HG03196 (cell line): ENCODE results near the gene YIF1A.
"Not testable (repeated sequence)": the region's sequence is repeated elsewhere in the genome, so short reads cannot be mapped to it uniquely, and the experiment has no call there.

Source experiments
- ATAC-seq: cut with Tn5 transposase; IDR thresholded peaks from one replicate; pipeline ENCODE4 v1.9.1; 2021; ENCODE audit not compliant: unreplicated experiment

The YIF1A gene

DNA sequence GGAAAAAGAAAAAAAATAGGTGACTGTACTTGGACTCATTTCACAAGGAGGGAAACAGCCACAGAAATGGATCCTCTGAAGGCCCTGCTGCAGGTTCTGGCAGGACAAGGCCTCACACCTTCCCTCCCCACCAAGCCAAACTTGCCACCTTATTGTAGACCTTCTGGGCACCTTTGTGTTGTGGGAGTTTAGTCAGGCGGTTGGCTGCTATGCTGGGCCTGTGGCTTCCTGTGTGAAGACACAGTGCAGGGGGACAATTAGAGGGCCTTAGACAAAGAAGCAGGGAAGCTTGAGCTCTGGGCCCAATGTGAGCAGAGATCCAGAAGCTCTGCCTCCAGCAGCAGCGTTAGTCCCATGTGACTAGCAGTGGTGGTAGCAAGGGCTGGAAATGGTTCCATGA is 16.3 kb downstream of the YIF1A start:
- ATAC-seq: no peak

DNA sequence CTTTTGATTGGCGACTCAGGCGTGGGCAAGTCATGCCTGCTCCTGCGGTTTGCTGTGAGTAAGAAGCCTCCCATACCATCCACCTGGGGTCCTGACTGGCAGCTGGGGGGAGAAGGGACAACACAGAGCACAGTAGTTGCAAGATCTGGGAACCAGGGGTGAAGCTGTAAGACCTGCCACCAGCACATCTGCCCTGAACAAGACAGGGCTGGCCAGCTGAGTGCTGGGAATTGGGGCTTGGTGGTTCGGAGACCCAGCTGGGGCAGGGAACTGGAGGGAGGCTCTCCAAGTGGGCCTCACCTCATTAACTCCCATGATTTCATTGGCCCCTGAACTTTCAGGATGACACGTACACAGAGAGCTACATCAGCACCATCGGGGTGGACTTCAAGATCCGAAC is 17.1 kb downstream of the YIF1A start:
- no peak for ATAC-seq

DNA sequence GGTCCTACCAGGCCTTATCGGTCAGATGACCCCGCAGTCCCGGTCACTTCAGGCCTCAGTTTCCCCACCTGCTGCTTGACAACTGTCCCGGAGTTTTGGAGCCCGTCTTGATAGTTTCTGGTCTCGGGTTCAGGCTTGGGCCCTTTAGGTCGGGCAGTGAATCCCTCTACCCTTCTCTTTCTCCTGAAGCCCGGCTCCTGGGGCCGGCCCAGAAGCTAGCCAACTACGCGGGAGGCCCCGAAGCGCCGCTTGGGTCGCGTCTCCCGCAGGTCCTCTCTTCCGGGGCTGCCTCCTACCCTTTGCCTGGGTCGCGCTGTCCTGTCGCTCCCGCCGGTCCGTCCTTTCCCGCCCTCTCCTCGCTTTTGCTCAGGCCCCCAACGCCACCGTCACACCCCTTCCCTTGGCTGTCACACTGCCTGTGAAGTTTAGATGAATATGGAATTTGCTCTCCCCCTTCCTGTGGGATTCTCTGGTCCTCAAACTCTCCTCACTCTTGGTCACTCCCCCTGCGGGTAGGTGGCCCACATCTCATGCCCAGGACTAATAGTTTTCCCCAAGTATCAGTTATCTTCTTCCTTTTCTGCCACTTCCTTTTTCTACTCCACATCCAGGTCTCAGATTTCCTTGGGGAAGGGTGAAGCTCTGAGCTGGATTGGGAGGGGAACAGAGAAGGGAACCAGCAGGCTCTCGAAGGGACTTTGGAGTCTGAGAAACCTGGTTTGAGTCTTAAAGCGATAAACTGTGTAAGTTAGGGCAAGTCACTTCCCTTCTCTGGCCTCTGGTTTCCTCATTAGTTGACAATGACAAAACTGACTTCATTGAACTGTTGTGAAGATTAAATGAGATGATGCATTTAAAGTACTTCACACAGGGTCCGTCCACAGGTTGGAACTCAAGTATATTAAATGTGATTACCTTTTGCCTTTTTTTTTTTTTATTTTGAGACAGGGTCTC is 19.7 kb downstream of the YIF1A start:
- no peak for ATAC-seq

DNA sequence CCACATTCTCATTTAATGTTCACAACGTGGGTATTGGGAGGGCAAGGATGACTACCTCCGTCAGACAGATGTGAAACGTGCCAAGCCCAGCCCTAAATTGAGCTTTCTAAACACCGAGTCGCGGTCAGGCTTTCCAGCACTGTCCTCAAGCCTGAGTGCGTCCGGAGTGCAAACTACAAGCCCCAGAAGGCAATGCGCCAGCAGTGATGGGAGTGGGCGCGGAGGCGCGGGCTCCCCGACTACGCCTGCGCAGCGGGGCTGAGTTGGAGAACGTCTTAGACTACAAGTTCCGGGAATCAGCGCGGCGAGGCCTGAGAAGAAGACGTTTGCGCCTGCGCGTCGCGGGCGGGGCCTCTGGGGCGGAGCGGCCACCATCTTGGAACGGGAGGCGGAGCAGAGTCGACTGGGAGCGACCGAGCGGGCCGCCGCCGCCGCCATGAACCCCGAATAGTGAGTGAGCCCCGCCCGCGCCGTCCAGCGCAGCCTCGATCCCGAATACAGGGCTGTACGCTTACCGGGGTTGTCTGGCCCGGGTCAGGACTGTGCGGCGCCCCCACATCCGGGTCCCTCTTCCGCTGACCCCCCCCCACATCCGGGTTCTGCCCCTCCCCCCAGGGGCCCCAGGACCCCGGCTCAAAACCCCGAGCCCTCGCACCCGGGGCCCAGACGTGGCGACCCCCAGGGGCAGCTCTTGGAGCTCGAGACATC is 20.5 kb downstream of the YIF1A start, which contains the start of gene RAB1B:
Gene RAB1B (plus strand): TSS at position 396 of the 708 bp plus-strand sequence. CDS start 41 bp downstream, at position 437.
- peak; percentile 80 for ATAC-seq

DNA sequence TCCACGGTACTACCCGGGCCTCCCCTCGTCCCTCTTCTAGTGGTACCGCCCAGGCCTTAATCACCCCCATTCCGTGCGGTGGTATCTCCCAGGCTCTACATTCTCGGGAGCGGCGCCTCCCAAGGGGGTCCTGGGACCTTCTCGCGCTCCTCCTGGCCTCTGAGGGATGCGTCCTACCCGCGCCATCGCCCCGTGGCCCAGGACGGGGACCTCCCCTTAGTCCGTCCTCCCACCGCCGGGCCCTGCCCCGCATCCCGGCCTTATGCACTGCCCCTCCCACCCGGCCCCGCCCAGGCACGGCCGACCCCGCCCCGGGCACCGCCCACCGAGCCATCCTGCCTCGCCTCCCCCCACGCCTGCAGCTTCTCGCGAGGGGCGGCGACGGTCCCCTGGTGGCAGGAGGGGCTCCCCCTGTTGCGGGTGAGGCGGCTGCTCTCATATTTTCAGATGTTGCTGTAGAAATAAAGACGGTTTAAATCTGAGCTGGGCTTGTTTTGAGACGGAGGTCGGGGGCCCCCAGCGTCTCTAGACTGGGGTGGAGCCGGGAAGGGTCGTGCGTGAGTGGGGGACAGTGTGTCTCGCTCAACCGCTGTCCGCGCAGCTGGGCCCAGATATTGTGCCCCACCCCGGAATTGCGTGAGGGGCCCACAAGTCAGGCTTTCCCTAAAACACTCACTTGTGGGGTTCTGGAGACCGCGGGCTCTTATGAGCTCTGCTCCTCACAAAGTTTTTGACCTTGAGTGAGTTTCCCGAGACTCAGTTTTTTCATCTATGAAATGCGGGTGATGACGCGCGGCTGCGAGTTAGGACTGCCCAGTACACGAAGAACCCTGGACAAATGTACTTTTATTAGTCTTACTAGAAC is 21.3 kb downstream of the YIF1A start:
- peak; percentile 40 for ATAC-seq

DNA sequence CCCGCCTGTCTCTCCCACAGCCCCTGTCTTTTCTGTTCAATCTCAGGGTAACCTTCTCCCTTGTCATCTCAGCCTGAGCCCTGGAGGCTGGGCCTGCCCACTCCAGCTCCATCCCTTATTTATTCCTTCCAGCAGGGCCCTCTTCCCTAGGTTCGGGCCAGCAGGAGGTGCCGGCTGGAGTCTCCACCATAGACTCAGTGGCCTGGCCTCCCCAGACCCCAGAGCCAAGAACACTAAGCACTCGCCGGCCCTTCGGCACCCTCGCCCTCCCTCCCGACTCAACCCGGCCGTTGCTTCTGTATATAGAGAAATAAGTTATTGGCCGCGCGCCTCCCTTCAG is 21.9 kb downstream of the YIF1A start:
- ATAC-seq: no peak

DNA sequence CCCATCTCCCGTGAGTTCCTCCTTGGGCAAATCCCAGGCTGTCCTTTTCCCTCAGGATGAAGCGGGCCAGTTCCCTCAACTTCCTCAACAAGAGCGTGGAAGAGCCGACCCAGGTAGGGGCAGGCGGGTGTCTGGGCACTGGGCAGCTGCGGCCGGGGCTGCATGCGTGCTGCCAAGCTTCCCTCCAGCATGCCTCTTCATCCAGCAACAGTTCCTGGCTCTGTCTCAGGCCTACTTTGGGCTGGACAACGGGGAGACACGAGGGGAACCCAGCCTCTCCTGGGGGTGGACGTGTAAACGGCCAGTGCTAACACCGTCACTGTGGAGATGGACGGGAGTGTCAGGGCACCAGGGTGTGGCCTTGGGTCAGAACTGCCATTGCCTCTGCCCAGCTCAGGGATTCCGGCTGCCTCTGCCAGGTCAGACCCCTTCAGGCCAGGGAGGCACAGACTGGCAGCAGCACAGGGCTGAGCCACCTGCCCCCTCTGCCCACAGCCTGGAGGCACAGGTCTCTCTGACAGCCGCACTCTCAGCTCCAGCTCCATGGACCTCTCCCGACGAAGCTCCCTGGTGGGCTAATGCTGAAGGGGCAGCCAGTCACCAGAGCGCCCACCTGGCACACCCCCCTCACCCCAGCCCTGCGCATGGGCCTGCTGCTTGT is 22.4 kb downstream of the YIF1A start:
- no peak for ATAC-seq

DNA sequence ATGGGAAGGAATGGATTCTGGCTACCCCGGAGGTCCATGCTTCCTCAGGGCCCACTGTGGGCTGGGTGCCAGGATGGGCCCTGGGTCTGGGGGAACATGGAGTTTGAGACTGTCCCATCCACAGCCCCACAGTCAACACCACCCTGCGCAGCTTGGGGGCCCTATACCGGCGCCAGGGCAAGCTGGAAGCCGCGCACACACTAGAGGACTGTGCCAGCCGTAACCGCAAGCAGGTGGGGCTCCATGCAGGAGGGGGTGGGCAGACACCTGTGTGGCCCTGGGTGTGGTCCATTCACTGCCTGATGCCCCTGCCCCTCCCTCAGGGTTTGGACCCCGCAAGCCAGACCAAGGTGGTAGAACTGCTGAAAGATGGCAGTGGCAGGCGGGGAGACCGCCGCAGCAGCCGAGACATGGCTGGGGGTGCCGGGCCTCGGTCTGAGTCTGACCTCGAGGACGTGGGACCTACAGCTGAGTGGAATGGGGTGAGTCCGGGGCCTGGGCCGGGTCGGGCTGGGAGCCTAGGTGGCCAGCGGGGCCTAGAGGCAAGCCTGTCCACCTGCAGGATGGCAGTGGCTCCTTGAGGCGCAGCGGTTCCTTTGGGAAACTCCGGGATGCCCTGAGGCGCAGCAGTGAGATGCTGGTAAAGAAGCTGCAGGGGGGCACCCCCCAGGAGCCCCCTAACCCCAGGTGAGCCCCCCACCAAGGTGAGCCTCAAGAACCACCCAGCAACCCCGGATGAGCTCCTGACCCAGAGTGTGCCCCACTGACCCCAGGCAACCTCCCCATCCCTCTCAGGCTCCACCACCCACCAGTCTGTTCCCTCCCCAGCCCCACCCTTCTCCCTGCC is 23.2 kb downstream of the YIF1A start:
- no peak for ATAC-seq

DNA sequence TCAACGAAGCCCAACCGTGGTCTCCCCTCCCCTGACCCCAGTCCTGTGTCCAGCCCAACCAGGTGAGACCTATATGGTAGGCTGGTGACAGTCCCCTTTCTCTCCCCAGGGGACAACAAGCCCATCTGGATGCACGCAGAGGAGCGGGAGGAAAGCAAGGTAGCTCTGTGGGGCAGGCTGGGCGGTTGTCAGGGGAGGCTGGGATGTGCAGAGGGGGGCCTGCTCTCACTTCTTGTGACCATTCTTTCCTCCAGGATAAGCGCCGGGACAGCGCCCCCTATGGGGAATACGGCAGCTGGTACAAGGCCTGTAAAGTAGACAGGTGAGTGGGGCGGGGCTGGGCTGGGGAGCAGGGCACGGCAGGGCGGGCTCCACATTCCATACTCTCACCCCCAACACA is 24.0 kb downstream of the YIF1A start:
- no peak for ATAC-seq

DNA sequence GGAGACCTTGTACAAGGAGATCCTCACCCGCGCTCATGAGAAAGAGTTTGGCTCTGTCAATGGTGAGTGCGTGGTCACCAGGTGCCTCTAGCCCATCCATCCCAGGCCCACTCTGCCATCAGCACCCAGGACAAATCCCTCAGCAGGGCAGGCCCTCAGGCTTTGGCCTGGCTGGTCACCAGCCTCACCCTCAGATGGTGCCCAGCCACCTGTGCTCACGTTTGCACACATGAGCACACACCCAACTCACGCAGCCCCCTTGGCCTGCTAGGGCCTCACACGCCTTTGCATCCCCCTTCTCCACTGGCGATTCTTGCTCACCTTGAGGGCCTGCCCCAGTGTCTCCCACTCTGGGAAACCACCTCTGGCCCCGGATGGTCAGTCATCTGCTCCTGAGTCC is 24.6 kb downstream of the YIF1A start:
- ATAC-seq: no peak

DNA sequence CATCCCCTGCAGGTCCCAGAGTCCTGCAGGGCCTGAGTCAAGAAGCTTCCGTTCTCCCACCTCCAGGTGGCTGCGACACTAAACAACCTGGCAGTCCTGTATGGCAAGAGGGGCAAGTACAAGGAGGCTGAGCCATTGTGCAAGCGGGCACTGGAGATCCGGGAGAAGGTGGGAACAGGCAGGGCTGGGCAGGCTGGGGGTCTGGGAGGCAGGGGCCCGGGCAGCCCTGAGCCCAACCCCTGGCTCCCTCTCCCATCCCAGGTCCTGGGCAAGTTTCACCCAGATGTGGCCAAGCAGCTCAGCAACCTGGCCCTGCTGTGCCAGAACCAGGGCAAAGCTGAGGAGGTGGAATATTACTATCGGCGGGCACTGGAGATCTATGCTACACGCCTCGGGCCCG is 25.2 kb downstream of the YIF1A start:
- ATAC-seq: no peak

DNA sequence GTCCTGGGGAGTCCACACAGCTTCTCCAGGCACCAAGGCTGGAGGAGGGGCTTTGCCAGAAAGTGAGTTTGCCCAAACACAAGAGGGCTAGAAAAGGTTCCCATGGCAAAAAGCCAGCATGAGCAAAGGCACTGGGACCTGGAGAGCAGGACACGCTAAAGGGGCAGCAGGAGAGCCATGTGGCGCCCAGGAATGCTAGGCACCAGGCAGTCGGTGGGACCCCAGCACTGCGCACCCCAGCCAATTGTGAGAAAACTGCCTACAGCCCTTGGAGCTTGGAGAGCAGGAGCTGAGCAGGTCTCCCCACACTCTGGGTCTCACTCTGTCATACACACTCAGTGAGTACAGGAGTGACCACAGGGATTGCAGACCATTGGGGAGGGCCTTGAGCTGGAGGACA is 25.7 kb downstream of the YIF1A start:
- no peak for ATAC-seq

DNA sequence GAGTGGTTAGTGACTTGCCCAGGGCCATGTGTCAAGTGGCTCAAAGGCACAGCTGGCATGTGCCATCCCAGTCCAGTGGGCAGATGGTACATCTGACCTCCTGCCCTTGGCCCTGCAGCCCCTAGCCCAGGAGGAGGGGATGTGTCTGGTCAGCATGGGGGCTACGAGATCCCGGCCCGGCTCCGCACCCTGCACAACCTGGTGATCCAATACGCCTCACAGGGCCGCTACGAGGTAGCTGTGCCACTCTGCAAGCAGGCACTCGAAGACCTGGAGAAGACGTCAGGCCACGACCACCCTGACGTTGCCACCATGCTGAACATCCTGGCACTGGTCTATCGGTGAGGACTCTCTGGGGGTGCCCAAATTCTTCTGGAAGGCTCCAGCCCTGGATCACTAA is 26.2 kb downstream of the YIF1A start:
- ATAC-seq: no peak

DNA sequence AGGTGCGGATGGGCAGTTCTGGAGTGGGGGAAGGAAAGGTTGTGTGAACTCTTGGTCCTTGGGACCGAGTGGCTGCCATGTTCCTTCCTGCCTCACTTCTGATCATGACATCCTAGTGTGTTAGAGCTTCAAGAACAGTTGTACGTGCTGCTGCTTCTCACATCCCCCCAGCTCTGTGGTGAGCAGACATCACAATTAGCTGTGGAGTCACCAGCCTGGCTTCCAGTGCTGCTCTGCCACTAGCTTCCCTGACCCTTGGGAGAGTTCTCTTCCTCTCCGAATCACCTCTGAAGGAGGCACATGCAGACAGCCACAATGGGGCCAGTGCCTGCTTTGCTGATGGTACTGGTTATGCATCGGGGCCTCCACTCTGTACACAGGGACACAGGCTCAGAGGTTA is 26.8 kb downstream of the YIF1A start:
- no peak for ATAC-seq

DNA sequence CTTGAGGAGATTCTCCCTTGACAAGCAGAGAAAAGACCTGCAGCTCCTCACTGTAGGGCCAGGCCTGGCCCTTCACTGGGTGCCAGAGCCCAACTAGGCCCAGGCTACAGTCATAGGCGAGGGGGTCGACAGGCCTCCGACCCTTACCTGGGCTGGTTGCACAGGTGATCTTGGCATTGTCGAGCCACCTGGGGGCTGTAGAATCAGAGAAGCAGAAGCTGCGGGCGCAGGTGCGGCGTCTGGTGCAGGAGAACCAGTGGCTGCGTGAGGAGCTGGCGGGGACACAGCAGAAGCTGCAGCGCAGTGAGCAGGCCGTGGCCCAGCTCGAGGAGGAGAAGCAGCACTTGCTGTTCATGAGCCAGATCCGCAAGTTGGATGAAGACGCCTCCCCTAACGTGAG is 27.4 kb downstream of the YIF1A start:
- ATAC-seq: no peak

DNA sequence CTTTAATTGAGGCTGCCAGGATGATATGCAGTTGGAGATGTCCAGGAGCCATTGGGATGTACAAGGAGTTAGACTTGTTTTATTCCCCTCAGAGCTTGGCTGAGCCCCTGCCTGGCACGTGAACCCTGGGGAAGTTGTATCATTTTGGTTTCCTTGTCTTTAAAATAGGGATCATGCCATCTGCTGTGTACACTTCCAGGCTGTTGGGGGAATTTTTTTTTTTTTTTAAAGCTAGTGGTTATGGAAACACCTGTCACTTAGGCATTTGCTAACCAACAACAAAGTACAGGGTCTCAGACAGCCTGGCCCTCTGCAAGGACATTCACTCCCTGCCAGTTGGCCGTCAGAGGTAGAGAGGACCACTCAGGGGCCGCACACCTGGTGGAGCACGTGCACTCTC is 29.0 kb downstream of the YIF1A start:
- ATAC-seq: no peak

DNA sequence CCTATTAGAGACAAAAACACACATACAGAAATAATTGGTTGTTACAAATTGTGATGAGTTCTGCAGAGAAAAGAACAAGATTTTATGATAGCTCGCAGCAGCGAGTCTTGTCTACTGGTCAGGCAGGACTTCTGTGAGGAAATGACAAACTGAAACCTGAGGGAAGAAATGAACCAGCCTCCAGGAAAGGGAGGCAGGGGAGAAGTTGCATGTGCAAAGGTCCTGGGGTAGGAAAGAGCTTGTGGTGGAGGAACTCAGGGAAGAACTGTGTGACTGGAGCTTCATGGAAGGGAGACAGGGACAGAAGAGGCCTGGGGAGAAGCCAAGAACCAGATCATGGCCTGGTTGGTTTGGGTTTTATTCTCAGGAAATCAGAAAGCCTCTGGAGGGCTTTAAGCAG is 29.7 kb downstream of the YIF1A start:
- ATAC-seq: no peak

DNA sequence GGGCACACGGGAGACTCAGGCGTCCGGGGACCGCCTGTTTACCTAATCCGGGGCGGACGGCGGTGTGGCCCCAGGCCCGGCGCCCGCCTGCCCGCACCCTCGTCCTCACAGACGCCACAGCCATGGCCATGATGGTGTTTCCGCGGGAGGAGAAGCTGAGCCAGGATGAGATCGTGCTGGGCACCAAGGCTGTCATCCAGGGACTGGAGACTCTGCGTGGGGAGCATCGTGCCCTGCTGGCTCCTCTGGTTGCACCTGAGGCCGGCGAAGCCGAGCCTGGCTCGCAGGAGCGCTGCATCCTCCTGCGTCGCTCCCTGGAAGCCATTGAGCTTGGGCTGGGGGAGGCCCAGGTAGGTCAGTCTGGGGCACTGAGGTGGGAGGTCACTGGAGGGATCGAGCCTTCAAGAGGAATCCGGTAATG is 30.5 kb downstream of the YIF1A start:
- no peak for ATAC-seq

DNA sequence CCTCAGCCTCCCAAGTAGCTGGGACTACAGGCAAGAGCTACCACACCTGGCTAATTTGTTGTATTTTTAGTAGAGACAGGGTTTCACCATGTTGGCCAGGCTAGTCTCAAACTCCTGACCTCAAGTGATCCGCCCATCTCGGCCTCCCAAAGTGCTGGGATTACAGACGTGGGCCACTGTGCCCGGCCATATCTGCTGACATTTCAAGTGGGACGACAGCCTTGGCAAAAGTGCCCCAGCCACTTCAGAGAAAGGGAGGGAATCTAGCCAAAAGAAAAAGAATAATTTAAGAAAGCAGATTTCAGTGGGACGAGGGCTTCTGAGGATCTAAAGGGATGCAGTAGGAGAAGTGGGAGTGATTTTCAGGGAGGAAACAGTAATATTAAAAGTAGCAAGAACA is 35.9 kb downstream of the YIF1A start:
- not testable (repeated sequence) for ATAC-seq

DNA sequence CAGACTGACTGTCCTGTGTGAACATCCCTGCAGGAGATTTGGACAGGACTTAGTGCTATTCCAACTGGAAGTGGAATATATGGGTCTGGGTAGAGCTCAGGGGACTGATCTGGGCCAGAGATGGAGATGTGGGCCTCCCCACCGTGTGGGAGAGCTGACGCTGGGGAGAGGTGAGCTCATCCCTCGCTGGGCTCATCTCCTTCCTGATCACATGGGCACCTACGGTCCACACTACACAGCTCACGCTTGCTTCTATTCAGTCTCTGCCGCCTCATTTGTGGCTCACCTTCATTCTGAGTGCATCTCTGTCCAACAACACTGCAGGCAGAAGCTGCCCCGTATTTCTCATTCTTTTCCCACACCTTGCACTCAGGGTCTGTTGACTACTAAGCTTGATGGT is 37.1 kb downstream of the YIF1A start:
- ATAC-seq: no peak
